Breast epithelium (tissue), 4 donors: Measurements from ENCODE around the gene REXO1. TPM values are rescaled to one million over a fixed set of nuclear protein-coding genes. Genes with fewer than 3 reads are reported as not detected.

Experiments
- DNase-seq, 2 donors: peaks; one replicate each; pipeline ENCODE4 v3.0.0-alpha.2; 2019; ENCODE audit warnings: low spot score in 2 of 2
- H3K27ac ChIP-seq, 2 donors: fragments of 200-600 bp; sonication (generic) in 1 of 2; one replicate each; pipeline ENCODE4 v1.5.1; 2016 to 2019; ENCODE audit warnings: mild to moderate bottlenecking in 1 of 2
- H3K27me3 ChIP-seq, 2 donors: fragments of 200-600 bp; sonication (generic) in 1 of 2; one replicate each; pipeline versions ENCODE4 v1.5.1 to v1.6.0; 2017 to 2019; ENCODE audit warnings: control low read depth in 1 of 2, mild to moderate bottlenecking in 1 of 2
- H3K36me3 ChIP-seq: fragments of 200-600 bp; one replicate; pipeline ENCODE4 v1.5.1; 2019
- H3K4me1 ChIP-seq, 2 donors: fragments of 200-600 bp; sonication (generic); one replicate each; pipeline ENCODE4 v1.5.1; 2016 to 2019; ENCODE audit warnings: control low read depth in 1 of 2
- H3K4me3 ChIP-seq, 3 donors: fragments of 200-600 bp; sonication (generic); 1 replicate in 2 of 3; 2 replicates in 1 of 3; pipeline ENCODE4 v1.5.1; 2016 to 2019; ENCODE audit warnings: mild to moderate bottlenecking in 3 of 3, moderate library complexity in 2 of 3
- H3K9me3 ChIP-seq, 2 donors: fragments of 200-600 bp; sonication (generic) in 1 of 2; one replicate each; pipeline ENCODE4 v1.5.1; 2016 to 2019; ENCODE audit warnings: control low read depth in 1 of 2
- CTCF ChIP-seq, 3 donors: fragments of 450-650 bp; IDR thresholded peaks; one replicate each; pipeline ENCODE4 v1.5.1; 2016 to 2017; ENCODE audit warnings: antibody characterized with exemption in 3 of 3, mild to moderate bottlenecking in 3 of 3, moderate library complexity in 3 of 3
- POLR2A ChIP-seq: fragments of 450-650 bp; IDR thresholded peaks from one replicate; pipeline ENCODE4 v1.6.1; 2016; ENCODE audit warnings: antibody characterized with exemption, mild to moderate bottlenecking, moderate library complexity
- POLR2AphosphoS5 ChIP-seq, 3 donors: sonication (generic); formaldehyde crosslinking; IDR thresholded peaks; one replicate each; pipeline ENCODE4 v1.6.1; 2017; ENCODE audit warnings: antibody characterized with exemption in 3 of 3
- intact Hi-C: fragments of 100-400 bp; cut with DNase I; formaldehyde crosslinking; loops from one replicate; pipeline ENCODE4 v1.15.1; 2023; ENCODE audit warnings: low total_unique reads
- total RNA-seq, 3 donors: library from RNA; depleted of rRNA; stranded (reverse); fragments of >200 nt; gene quantifications; one replicate each; pipeline ENCODE4 v1.1.0, GENCODE V29; 2016

Gene REXO1
- total RNA-seq, 3 donors from 2014 or later: 10.4 to 25.2 (median 19.7) TPM

GRCh38 chr19:1818549-1819195 is 29.6 kb downstream of the REXO1 start:
- Histone ChIP-seq H3K4me3 (no peak overlapping the region), H3K9me3 (no peaks in the 10 kb centered on the region), H3K27ac (no peak overlapping the region), H3K4me1 (no peaks in the 10 kb centered on the region), H3K36me3 (peaks cover 19% of the 10 kb centered on the region), H3K27me3 (no peaks in the 10 kb centered on the region)
- TF ChIP-seq CTCF (IDR thresholded peaks at IDR 0.05) (no peak), POLR2AphosphoS5 (IDR thresholded peaks at IDR 0.05) (no peak)
- intact Hi-C loops: no loop called here
- no peak for DNase-seq

GRCh38 chr19:1817553-1818179 is 30.6 kb downstream of the REXO1 start:
- intact Hi-C loops: no loop called here
- H3K27me3 ChIP-seq: no peaks in the 10 kb centered on the region
- no peak for DNase-seq

GRCh38 chr19:1816530-1817298 is 31.6 kb downstream of the REXO1 start:
- DNase-seq: no peak
- Histone ChIP-seq H3K4me3 (no peak overlapping the region), H3K9me3 (no peaks in the 10 kb centered on the region), H3K27ac (no peak overlapping the region), H3K4me1 (peaks cover 0 to 6% of the 10 kb centered on the region in 2 donors), H3K27me3 (no peaks in the 10 kb centered on the region), H3K36me3 (peaks cover 19% of the 10 kb centered on the region)
- intact Hi-C loops: no loop called here
- no peak for TF ChIP-seq POLR2AphosphoS5 (IDR thresholded peaks at IDR 0.05)

More at GRCh38 chr19:1817553-1818179, 30.6 kb downstream of the REXO1 start:
- H3K27ac ChIP-seq: no peak overlapping the region
- H3K4me1 ChIP-seq: peaks cover 0 to 6% of the 10 kb centered on the region in 2 donors
- no peaks in the 10 kb centered on the region for H3K9me3 ChIP-seq
- TF ChIP-seq POLR2A: no peak
- TF ChIP-seq POLR2AphosphoS5 (IDR thresholded peaks at IDR 0.05): no peak
- TF ChIP-seq CTCF (IDR thresholded peaks at IDR 0.05): no peak
- no peak overlapping the region for H3K4me3 ChIP-seq
- peaks cover 19% of the 10 kb centered on the region for H3K36me3 ChIP-seq

- no peaks in the 10 kb centered on the region for H3K9me3 ChIP-seq
- DNase-seq: no peak
- H3K4me1 ChIP-seq: peaks cover 0 to 6% of the 10 kb centered on the region in 2 donors
- H3K27me3 ChIP-seq: no peaks in the 10 kb centered on the region
- TF ChIP-seq CTCF (IDR thresholded peaks at IDR 0.05): no peak
- TF ChIP-seq POLR2AphosphoS5 (IDR thresholded peaks at IDR 0.05): no peak
- no peak for TF ChIP-seq POLR2A
- intact Hi-C loops: no loop called here
- H3K4me3 ChIP-seq: no peak overlapping the region
- H3K27ac ChIP-seq: no peak overlapping the region
- peaks cover 19% of the 10 kb centered on the region for H3K36me3 ChIP-seq
These were observed 32.4 kb downstream of the REXO1 start for GRCh38 chr19:1815605-1816529.

GRCh38 chr19:1814833-1815604 is 33.3 kb downstream of the REXO1 start:
- intact Hi-C loops: no loop called here
- peaks cover 19% of the 10 kb centered on the region for H3K36me3 ChIP-seq
- H3K27me3 ChIP-seq: no peaks in the 10 kb centered on the region
- no peak overlapping the region for H3K27ac ChIP-seq
- no peak for DNase-seq
- H3K9me3 ChIP-seq: no peaks in the 10 kb centered on the region
- H3K4me3 ChIP-seq: no peak overlapping the region
- peaks cover 0 to 6% of the 10 kb centered on the region in 2 donors for H3K4me1 ChIP-seq
- TF ChIP-seq POLR2A (no peak), CTCF (IDR thresholded peaks at IDR 0.05) (no peak), POLR2AphosphoS5 (IDR thresholded peaks at IDR 0.05) (no peak)
